IMR-90 (cell line): ENCODE measurements around the gene ABCA4. TPM values are rescaled to one million over a fixed set of nuclear protein-coding genes. Genes with fewer than 3 reads are reported as not detected.
A peak's percentile ranks its signal among the peaks of the same experiment; 100 is the strongest.

Experiments used
- ATAC-seq: fragments of 200-7000 bp; cut with Tn5 transposase; 2 replicates; pipeline ENCODE4 v1.9.1; 2020; ENCODE audit warnings: low read depth, mild to moderate bottlenecking, moderate library complexity
- BruUV-seq: library from RNA; stranded (reverse); fragments of 400-500 nt; replicated peaks from 2 replicates; lab custom pipeline; 2021; lab: Mats Ljungman, UMichigan
- CTCF ChIA-PET: fragments of 300-600 bp; formaldehyde crosslinking; extraction: SDS; loops from one replicate; lab custom pipeline; 2021; ENCODE audit warnings: antibody characterized with exemption; lab: Yijun Ruan, JAX
- POLR2A ChIA-PET: fragments of 300-600 bp; sonication (Branson Sonifier 250); formaldehyde crosslinking; loops from one replicate; lab custom pipeline; 2022; ENCODE audit warnings: antibody characterized with exemption; ENCODE audit not compliant: unreplicated experiment; lab: Charles Lee
- DNase-seq: peaks from one replicate; pipeline ENCODE4 v3.0.0; 2013
- H2AFZ ChIP-seq: replicated peaks from 2 replicates; pipeline ENCODE3; 2013; ENCODE audit warnings: low read length, mild to moderate bottlenecking; ENCODE audit not compliant: poor library complexity
- H2AK5ac ChIP-seq: 2 replicates; pipeline ENCODE4 v1.6.1; 2013; ENCODE audit warnings: low read depth, low read length, inconsistent platforms
- H2AK9ac ChIP-seq: replicated peaks from 2 replicates; pipeline ENCODE3; 2013; ENCODE audit warnings: mild to moderate bottlenecking, low read depth, low read length, moderate library complexity; ENCODE audit not compliant: poor library complexity
- H2BK120ac ChIP-seq: 2 replicates; pipeline ENCODE4 v1.6.1; 2013; ENCODE audit warnings: low read depth, low read length, inconsistent platforms
- H2BK15ac ChIP-seq: 3 replicates; pipeline ENCODE4 v1.6.1; 2013; ENCODE audit warnings: low read depth, low read length, inconsistent platforms
- H2BK20ac ChIP-seq: 2 replicates; pipeline ENCODE4 v1.6.1; 2013; ENCODE audit warnings: low read depth, mild to moderate bottlenecking, inconsistent platforms, low read length, moderate library complexity
- H2BK5ac ChIP-seq: 2 replicates; pipeline ENCODE4 v1.6.1; 2013; ENCODE audit warnings: mild to moderate bottlenecking, low read depth, low read length, inconsistent platforms; ENCODE audit not compliant: poor library complexity, severe bottlenecking
- H3K14ac ChIP-seq: replicated peaks from 2 replicates; pipeline ENCODE4 v1.6.1; 2013; ENCODE audit warnings: low read depth, low read length, inconsistent platforms
- H3K18ac ChIP-seq: 2 replicates; pipeline ENCODE4 v1.6.1; 2013; ENCODE audit warnings: low read depth, low read length, control low read depth
- H3K23ac ChIP-seq: 2 replicates; pipeline ENCODE4 v1.6.1; 2013; ENCODE audit warnings: low read depth, low read length, inconsistent platforms
- H3K27ac ChIP-seq: 2 replicates; pipeline ENCODE4 v1.5.1; 2013; ENCODE audit warnings: mild to moderate bottlenecking, control low read depth, low read length; ENCODE audit not compliant: insufficient read depth
- H3K27me3 ChIP-seq: 2 replicates; pipeline ENCODE4 v1.6.1; 2013; ENCODE audit warnings: low read length; ENCODE audit not compliant: control insufficient read depth, insufficient read depth
- H3K36me3 ChIP-seq: 2 replicates; pipeline ENCODE4 v1.6.1; 2013; ENCODE audit warnings: low read length, mixed read lengths; ENCODE audit not compliant: control insufficient read depth, insufficient read depth
- H3K4ac ChIP-seq: 2 replicates; pipeline ENCODE4 v1.6.1; 2013; ENCODE audit warnings: low read depth, low read length, inconsistent platforms
- H3K4me1 ChIP-seq: 2 replicates; pipeline ENCODE4 v1.6.1; 2013; ENCODE audit warnings: low read length, mixed read lengths; ENCODE audit not compliant: control insufficient read depth, insufficient read depth
- H3K4me2 ChIP-seq: 2 replicates; pipeline ENCODE4 v1.6.1; 2013; ENCODE audit warnings: low read depth, mild to moderate bottlenecking, control low read depth, low read length, moderate library complexity
- H3K4me3 ChIP-seq: 2 replicates; pipeline ENCODE4 v1.5.1; 2013; ENCODE audit warnings: low read depth, mild to moderate bottlenecking, control low read depth, low read length, moderate library complexity; ENCODE audit not compliant: insufficient read depth
- H3K56ac ChIP-seq: 2 replicates; pipeline ENCODE4 v1.6.1; 2013; ENCODE audit warnings: low read length, inconsistent platforms; ENCODE audit not compliant: insufficient read depth; ENCODE audit errors: extremely low read depth
- H3K79me1 ChIP-seq, 2 experiments: 2 replicates each; pipeline ENCODE4 v1.6.1; 2013; ENCODE audit warnings: low read length in 2 of 2, inconsistent platforms in 1 of 2, low read depth in 1 of 2
- H3K9ac ChIP-seq: 2 replicates; pipeline ENCODE4 v1.6.1; 2013; ENCODE audit warnings: low read depth, low read length, control low read depth
- H3K9me1 ChIP-seq: 2 replicates; pipeline ENCODE4 v1.6.1; 2013; ENCODE audit warnings: low read length, inconsistent platforms; ENCODE audit not compliant: insufficient read depth
- H3K9me3 ChIP-seq: 2 replicates; pipeline ENCODE4 v1.6.1; 2013; ENCODE audit warnings: low read length; ENCODE audit not compliant: control insufficient read depth, insufficient read depth
- H4K20me1 ChIP-seq: 2 replicates; pipeline ENCODE4 v1.6.1; 2013; ENCODE audit warnings: low read length, inconsistent platforms; ENCODE audit not compliant: insufficient read depth
- H4K5ac ChIP-seq: 2 replicates; pipeline ENCODE4 v1.6.1; 2013; ENCODE audit warnings: mild to moderate bottlenecking, low read depth, low read length, control low read depth
- H4K8ac ChIP-seq, 2 experiments: 2 replicates each; pipeline ENCODE4 v1.6.1; 2013; ENCODE audit warnings: low read depth in 2 of 2, low read length in 2 of 2, control low read depth in 1 of 2, inconsistent platforms in 1 of 2
- H4K91ac ChIP-seq: 2 replicates; pipeline ENCODE4 v1.6.1; 2013; ENCODE audit warnings: low read depth, low read length, inconsistent platforms; ENCODE audit not compliant: insufficient read depth
- BHLHE40 ChIP-seq: fragments of 150-350 bp; IDR thresholded peaks from 2 replicates; pipeline ENCODE4 v1.6.1; 2016; ENCODE audit warnings: mild to moderate bottlenecking, low read depth, low read length
- ELK1 ChIP-seq: fragments of 150-350 bp; IDR thresholded peaks from 2 replicates; pipeline ENCODE4 v1.6.1; 2016; ENCODE audit warnings: low read depth, mild to moderate bottlenecking, low read length, moderate library complexity, borderline replicate concordance
- RAD21 ChIP-seq: IDR thresholded peaks from 2 replicates; pipeline ENCODE4 v1.6.1; 2012; ENCODE audit warnings: low read length, improper control_type of control experiment
- RFX5 ChIP-seq: IDR thresholded peaks from 2 replicates; pipeline ENCODE4 v1.8.0; 2012; ENCODE audit warnings: low read depth, mild to moderate bottlenecking, low read length, moderate library complexity
- SMC3 ChIP-seq: fragments of 150-350 bp; IDR thresholded peaks from 2 replicates; pipeline ENCODE4 v1.6.1; 2016; ENCODE audit warnings: low read depth, mild to moderate bottlenecking, antibody characterized with exemption, low read length, moderate library complexity
- WGBS, 2 experiments: methylation state at CpG; one replicate each; pipeline versions ENCODE4 v1.1.5 to v1.1.7; 2013; ENCODE audit warnings: missing lambda C conversion rate in 2 of 2; ENCODE audit not compliant: insufficient read length in 1 of 2; ENCODE audit errors: extremely low coverage in 2 of 2; 5-methylcytosine and 5-hydroxymethylcytosine counted together
- dilution Hi-C: fragments of 300-500 bp; cut with HindIII; formaldehyde crosslinking; loops from one replicate; pipeline ENCODE4 v1.14.3; 2018; ENCODE audit warnings: low sequenced_read_pairs; ENCODE audit not compliant: unreplicated experiment
- in situ Hi-C: fragments of 300-500 bp; cut with MboI; formaldehyde crosslinking; loops from 3 replicates; pipeline ENCODE4 v1.14.3; 2019; ENCODE audit warnings: low sequenced_read_pairs, inconsistent platforms, mixed read lengths
- intact Hi-C: fragments of 100-400 bp; cut with micrococcal nuclease; formaldehyde crosslinking; loops from 2 replicates; pipeline ENCODE4 v1.10.0; 2022
- polyA plus RNA-seq, 3 experiments: library from polyadenylated mRNA; depleted of rRNA; stranded (reverse); fragments of >200 nt; gene quantifications; 2 replicates each; pipeline ENCODE4 v1.2.3, GENCODE V29; 2012; ENCODE audit warnings: low replicate concordance in 1 of 3
- total RNA-seq: library from RNA; depleted of rRNA; stranded (reverse); fragments of >200 nt; gene quantifications from 2 replicates; pipeline ENCODE4 v1.2.3, GENCODE V29; 2012

The ABCA4 gene
- total and polyA plus RNA-seq, 2 of the 4 experiments (the other 2 are of a cell fraction), result under 0.01 to 0.36 TPM

- Histone ChIP-seq H3K4ac (peak overlapping the region; percentile 66), H3K79me1 (no peaks in the 10 kb centered on the region), H4K91ac (peak overlapping the region; percentile 37; the same call in 1 of the 2 replicates), H2BK5ac (no peak overlapping the region), H3K27me3 (no peaks in the 10 kb centered on the region; the same call in 1 of the 2 replicates), H4K20me1 (peaks cover 9% of the 10 kb centered on the region; the same call in 1 of the 2 replicates), H4K8ac (peak overlapping the region in 1 of 2 experiments; percentile 33; a peak in 1 of 4 replicates), H3K4me2 (no peak overlapping the region), H3K27ac (no peak overlapping the region), H3K4me3 (no peak overlapping the region), H2BK120ac (peak overlapping the region; percentile 57; the same call in 1 of the 2 replicates), H3K56ac (no peak overlapping the region), H2AK5ac (no peak overlapping the region; the same call in 1 of the 2 replicates), H3K9me1 (peaks cover 21% of the 10 kb centered on the region), H3K14ac (peak overlapping the region; percentile 71; the same call in 1 of the 2 replicates), H2AFZ (peak overlapping the region; percentile 33), H2BK20ac (peak overlapping the region; percentile 33; the same call in 1 of the 2 replicates), H3K36me3 (no peaks in the 10 kb centered on the region), H3K4me1 (peaks cover 33% of the 10 kb centered on the region), H3K9ac (no peak overlapping the region), H3K23ac (peak overlapping the region; percentile 69; the same call in 1 of the 2 replicates), H2AK9ac (no peak overlapping the region), H2BK15ac (no peak overlapping the region), H3K18ac (peak overlapping the region; percentile 66), H3K9me3 (no peaks in the 10 kb centered on the region), H4K5ac (peak overlapping the region; percentile 31; the same call in 1 of the 2 replicates)
- TF ChIP-seq RFX5, result no peak
- no peak for TF ChIP-seq BHLHE40
- TF ChIP-seq RAD21, result no peak
- no peak for TF ChIP-seq ELK1
- no peak for TF ChIP-seq SMC3
- POLR2A ChIA-PET, result no interaction called here
- DNase-seq, result no peak
- 43% methylated on average over 6 of the region's 6 CpGs; no CpG with 5 or more reads in 1 of the 2 experiments for WGBS, 2 experiments
- no peak for ATAC-seq
- CTCF ChIA-PET, result no interaction called here
- intact Hi-C loops, result no loop called here
- dilution Hi-C loops, result no loop called here
- in situ Hi-C loops, result no loop called here
- BruUV-seq, result no TSS peak
These were observed 103.7 kb downstream of the ABCA4 start for GRCh38 chr1:94017155-94017829.
